Left lung (tissue), 14 donors: ENCODE measurements around the gene CYP2C18. TPM values are rescaled to one million over a fixed set of nuclear protein-coding genes. Genes with fewer than 3 reads are reported as not detected.
A peak's percentile ranks its signal among the peaks of the same experiment; 100 is the strongest.
"Not testable (repeated sequence)": the region's sequence is repeated elsewhere in the genome, so short reads cannot be mapped to it uniquely, and the experiment has no call there.

Experiments used
- ATAC-seq: fragments of 200-7000 bp; cut with Tn5 transposase; one replicate; pipeline ENCODE4 v1.9.1; 2020; ENCODE audit warnings: moderate library complexity
- DNase-seq, 4 donors: peaks; one replicate each; pipeline ENCODE4 v3.0.0-alpha.2; 2013 to 2020
- H3K27ac ChIP-seq, 2 donors: fragments of 200-600 bp; sonication (generic) in 1 of 2; one replicate each; pipeline versions ENCODE4 v1.5.0 to v1.8.0; 2020 to 2021
- H3K27me3 ChIP-seq, 2 donors: fragments of 200-600 bp; sonication (generic) in 1 of 2; one replicate each; pipeline versions ENCODE4 v1.5.0 to v1.8.0; 2020 to 2021
- H3K36me3 ChIP-seq, 2 donors: fragments of 200-600 bp; sonication (generic) in 1 of 2; one replicate each; pipeline versions ENCODE4 v1.5.0 to v1.8.0; 2020 to 2021
- H3K4me1 ChIP-seq, 2 donors: fragments of 200-600 bp; one replicate each; pipeline ENCODE4 v1.8.0; 2021
- H3K4me3 ChIP-seq, 2 donors: fragments of 200-600 bp; sonication (generic) in 1 of 2; one replicate each; pipeline versions ENCODE4 v1.5.0 to v1.8.0; 2020 to 2021; ENCODE audit warnings: mild to moderate bottlenecking in 1 of 2
- H3K9me3 ChIP-seq, 2 donors: fragments of 200-600 bp; sonication (generic) in 1 of 2; one replicate each; pipeline versions ENCODE4 v1.5.0 to v1.8.0; 2020 to 2021
- CTCF ChIP-seq, 2 donors: fragments of 200-600 bp; sonication (generic) in 1 of 2; IDR thresholded peaks; one replicate each; pipeline versions ENCODE4 v1.5.0 to v1.8.0; 2021; ENCODE audit warnings: antibody characterized with exemption in 2 of 2
- intact Hi-C, 2 donors: fragments of 100-400 bp; cut with DNase I; formaldehyde crosslinking; loops; one replicate each; pipeline versions ENCODE4 v1.11.2 to v1.14.2; 2022
- long read RNA-seq, 12 donors: library from polyadenylated mRNA in 2 of 12; unstranded in 2 of 12; transcript quantifications; one replicate each; pipeline ENCODE4 v2.0.0 and lab custom pipeline, GENCODE V29; 2019 to 2026
- polyA plus RNA-seq, 6 donors: library from polyadenylated mRNA; unstranded; fragments of 120-200 nt; gene quantifications; one replicate each; pipeline ENCODE4 v1.2.1, GENCODE V29; 2013; ENCODE audit not compliant: insufficient read length in 6 of 6
- total RNA-seq, 2 donors: library from RNA; stranded (reverse); fragmentation: NEBNext Ultra II Directional; extraction: Animal tissue kit (Norgen Biotek cat#: 25700); gene quantifications; one replicate each; pipeline ENCODE4 v1.2.1, GENCODE V29; 2021
- donor health status: DM: no; HTN: yes; CAD: no.
- donor health status: DM: no; HTN: no; CAD: no.

Gene CYP2C18
- total RNA-seq (1 to 10 TPM in 1 of 2 donors, under 1 TPM in 1; 0.47 to 2.1 TPM), polyA plus RNA-seq (1 to 10 TPM in 1 of 6 donors, under 1 TPM in 5; 0.30 to 1.0 (median 0.55) TPM)
- long read RNA-seq, donor 1: 0 reads
- long read RNA-seq, donor 2, partial matches to known transcripts: 0 of 1 reads
- long read RNA-seq, donor 2, other reads (novel, unspliced or antisense): 0 of 1 reads
- long read RNA-seq, donor 3: 0 reads
- long read RNA-seq, donor 4, partial matches to known transcripts: 0 of 1 reads
- long read RNA-seq, donor 4, other reads (novel, unspliced or antisense): 1 of 1 reads
- long read RNA-seq, donor 5: 0 reads
- long read RNA-seq, donor 6: 0 reads
- long read RNA-seq, donor 7: 0 reads
- long read RNA-seq, donor 8: 0 reads
- long read RNA-seq, donor 9: 0 reads
- long read RNA-seq, donor 10: 0 reads
- long read RNA-seq, donor 11: 0 reads
- long read RNA-seq, donor 12: 0 reads

DNA sequence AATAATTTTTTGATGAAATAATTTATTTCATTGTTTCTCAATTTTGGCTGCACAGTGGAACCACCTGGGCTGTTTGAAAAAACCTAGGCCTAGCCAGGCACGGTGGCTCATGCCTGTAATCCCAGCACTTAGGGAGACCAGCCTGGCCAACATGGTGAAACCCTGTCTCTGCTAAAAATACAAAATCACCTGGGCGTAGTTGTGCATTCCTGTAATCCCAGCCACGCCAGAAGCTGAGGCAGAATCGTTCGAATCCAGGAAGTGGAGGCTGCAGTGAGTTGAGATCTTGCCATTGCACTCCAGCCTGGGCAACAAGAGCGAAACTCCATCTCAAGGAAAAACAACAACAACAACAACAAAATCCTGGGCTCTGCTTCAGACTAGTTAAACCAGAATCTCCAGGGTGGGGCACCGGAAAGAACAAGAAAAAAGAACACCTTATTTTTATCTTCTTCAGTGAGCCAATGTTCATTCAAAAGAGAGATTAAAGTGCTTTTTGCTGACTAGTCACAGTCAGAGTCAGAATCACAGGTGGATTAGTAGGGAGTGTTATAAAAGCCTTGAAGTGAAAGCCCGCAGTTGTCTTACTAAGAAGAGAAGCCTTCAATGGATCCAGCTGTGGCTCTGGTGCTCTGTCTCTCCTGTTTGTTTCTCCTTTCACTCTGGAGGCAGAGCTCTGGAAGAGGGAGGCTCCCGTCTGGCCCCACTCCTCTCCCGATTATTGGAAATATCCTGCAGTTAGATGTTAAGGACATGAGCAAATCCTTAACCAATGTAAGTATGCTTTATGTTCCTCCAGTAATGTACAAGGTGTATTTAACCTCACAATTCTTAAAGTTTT lies at the start of gene CYP2C18:
TSS of gene CYP2C18 (plus strand) at position 516 of the 841 bp plus-strand sequence. CDS start at position 607, 91 bp downstream.
- intact Hi-C loops: no loop called here

GRCh38 chr10:94638097-94638496 lies 45.4 kb upstream of the CYP2C18 start:
- ATAC-seq, intact Hi-C loops, H3K36me3 ChIP-seq, H3K27ac ChIP-seq, H3K4me3 ChIP-seq, DNase-seq, H3K27me3 ChIP-seq, H3K4me1 ChIP-seq: not testable (repeated sequence)
- peaks cover 0 to 32% of the 10 kb centered on the region in 2 donors for H3K9me3 ChIP-seq

More for the DNA sequence above, at the start of gene CYP2C18:
- ATAC-seq: peak; percentile 45
- no peaks in the 10 kb centered on the region for H3K27me3 ChIP-seq
- H3K27ac ChIP-seq: peak within 1 kb of the TSS in 1 of 2 donors; percentile 33
- no peaks in the 10 kb centered on the region for H3K36me3 ChIP-seq
- H3K4me1 ChIP-seq: no peaks in the 10 kb centered on the region
- peaks cover 0 to 13% of the 10 kb centered on the region in 2 donors for H3K9me3 ChIP-seq
- DNase-seq: no peak
- TF ChIP-seq CTCF (IDR thresholded peaks at IDR 0.05): no peak
- H3K4me3 ChIP-seq: no peak within 1 kb of the TSS

DNA sequence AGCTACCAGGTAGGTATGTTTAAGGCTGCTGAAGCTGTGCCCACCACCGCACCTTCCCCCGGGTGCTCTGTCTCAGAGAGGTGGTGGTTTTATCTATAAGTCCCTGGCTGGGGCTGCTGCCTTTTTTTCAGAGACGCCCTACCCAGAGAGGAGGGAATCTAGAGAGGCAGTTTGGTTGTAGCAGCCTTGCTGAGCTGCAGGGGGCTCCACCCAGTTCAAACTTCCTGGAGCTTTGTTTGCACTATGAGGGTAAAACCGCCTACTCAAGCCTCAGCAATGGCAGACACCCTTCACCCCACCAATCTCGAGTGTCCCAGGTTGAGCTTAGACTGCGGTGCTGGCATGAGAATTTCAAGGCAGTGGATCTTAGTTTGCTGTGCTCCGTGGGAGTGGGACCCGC lies 43.6 kb upstream of the CYP2C18 start:
- ATAC-seq (no peak), DNase-seq (no peak)
- no peak for TF ChIP-seq CTCF (IDR thresholded peaks at IDR 0.05)
- no peak overlapping the region for H3K4me3 ChIP-seq
- H3K9me3 ChIP-seq: peaks cover 0 to 25% of the 10 kb centered on the region in 2 donors
- H3K36me3 ChIP-seq: no peaks in the 10 kb centered on the region
- intact Hi-C loops: no loop called here
- no peaks in the 10 kb centered on the region for H3K27me3 ChIP-seq
- H3K4me1 ChIP-seq: no peaks in the 10 kb centered on the region
- no peak overlapping the region for H3K27ac ChIP-seq

GRCh38 chr10:94640562-94640961 lies 43.0 kb upstream of the CYP2C18 start:
- Histone ChIP-seq H3K4me1 (no peaks in the 10 kb centered on the region), H3K9me3 (peaks cover 0 to 25% of the 10 kb centered on the region in 2 donors), H3K27me3 (no peaks in the 10 kb centered on the region), H3K36me3 (no peaks in the 10 kb centered on the region), H3K4me3 (no peak overlapping the region), H3K27ac (no peak overlapping the region)
- ATAC-seq (no peak), DNase-seq (no peak)
- TF ChIP-seq CTCF (IDR thresholded peaks at IDR 0.05): no peak
- intact Hi-C loops: no loop called here

- Histone ChIP-seq H3K9me3 (peaks cover 0 to 25% of the 10 kb centered on the region in 2 donors), H3K4me1 (no peaks in the 10 kb centered on the region), H3K27me3 (no peaks in the 10 kb centered on the region), H3K36me3 (no peaks in the 10 kb centered on the region), H3K27ac (no peak overlapping the region), H3K4me3 (no peak overlapping the region)
- no peak for DNase-seq
- intact Hi-C loops: no loop called here
- ATAC-seq: no peak
- TF ChIP-seq CTCF (IDR thresholded peaks at IDR 0.05): no peak
These were observed 42.0 kb upstream of the CYP2C18 start for GRCh38 chr10:94641480-94641879.
